NCI-H774 (cell line): Measurements from ENCODE around the gene IQSEC2.

Experiments used
- DNase-seq: peaks from one replicate; lab custom pipeline; 2025; lab: John Stamatoyannopoulos, UW

IQSEC2 gene

DNA sequence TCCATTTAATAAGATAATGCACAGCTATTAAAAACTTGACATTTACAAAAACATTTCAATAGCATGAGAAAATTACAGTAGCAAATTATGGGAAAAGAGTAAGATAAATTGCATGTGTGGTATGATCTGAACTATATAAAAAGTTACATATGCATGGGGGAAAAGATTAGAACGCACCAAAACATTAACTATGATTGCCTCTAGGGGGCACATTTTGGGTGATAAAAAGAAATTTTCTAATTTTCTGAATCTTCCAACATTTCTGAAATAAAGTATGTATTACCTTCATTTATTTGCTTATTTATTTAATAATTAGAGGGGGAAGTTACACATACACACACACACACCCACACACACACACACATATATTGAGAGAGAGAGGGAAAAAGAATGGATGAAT is 36.8 kb downstream of the IQSEC2 start:
- no peak for DNase-seq

DNA sequence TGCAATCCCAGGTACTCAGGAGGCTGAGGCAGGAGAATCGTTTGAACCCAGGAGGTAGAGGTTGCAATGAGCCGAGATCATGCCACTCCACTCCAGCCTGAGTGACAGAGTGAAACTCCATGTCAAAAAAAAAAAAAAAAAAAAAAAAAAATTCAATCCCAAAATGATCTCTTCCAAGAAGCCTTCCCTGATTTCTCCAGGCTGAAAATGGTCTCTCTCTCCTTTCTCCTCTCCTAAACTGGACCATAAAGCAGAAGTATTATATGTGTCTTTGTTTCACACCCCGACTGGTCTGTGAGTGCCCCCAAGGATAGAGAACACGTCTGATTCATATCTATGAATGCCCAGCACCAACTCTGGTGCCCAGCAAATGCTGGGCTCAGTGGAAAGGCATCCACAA is 39.1 kb downstream of the IQSEC2 start:
- DNase-seq: no peak

DNA sequence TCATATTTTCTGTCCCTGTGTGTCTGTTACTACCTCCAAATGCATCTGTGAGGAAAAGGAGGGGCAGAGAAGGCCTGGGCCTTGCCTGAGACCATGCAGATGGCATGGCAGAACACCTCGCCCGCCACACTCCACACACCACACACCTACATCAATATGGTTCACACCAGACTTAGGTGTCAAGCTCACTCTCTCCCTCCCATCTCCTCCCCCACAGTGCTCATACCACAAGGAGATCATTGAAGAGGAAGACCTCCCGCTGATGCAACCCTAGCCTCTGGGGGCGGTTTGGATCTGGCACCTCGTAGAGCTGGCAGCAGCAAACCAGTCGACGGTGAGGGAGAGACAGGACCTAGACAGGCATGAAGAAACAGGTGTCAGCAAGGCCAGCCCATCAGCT is 39.8 kb downstream of the IQSEC2 start:
- DNase-seq: no peak

DNA sequence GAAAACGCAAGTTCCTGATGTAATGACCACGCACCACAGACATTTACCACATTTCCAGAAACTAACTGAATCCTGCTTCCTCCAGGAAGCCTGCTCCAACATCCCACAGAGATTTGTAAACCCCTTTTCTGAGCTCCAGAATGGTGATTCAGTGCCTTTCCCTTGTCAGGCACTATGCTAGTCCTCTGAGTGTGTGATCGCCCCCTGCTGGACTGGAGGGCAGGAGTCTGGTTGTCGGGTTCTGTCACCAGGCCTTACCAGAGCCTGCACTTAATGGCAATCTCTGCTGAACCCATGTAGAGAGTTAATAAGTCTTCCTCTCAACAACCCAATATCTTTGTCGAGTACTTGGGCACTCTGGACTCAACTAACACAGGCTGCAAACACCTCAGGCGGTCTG is 41.9 kb downstream of the IQSEC2 start:
- DNase-seq: no peak

DNA sequence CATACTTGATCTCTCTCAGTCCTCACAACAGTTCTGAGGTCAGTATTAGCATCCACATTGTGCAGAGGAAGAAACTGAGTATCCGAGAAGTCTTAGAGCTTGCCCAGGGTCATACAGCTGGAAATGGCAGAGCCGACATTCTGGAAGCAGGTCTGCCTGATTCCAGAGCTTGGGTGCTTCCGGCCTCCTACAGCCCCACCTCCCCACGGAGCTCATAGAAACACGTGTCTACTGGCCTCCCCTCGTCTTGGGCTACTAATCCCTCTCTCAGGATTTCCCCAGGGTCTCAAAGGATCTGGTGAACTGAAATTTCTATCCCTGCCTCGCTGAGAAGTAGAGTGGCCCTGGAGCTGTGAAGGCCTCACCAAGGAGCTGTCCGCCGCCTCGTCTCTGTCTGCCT is 44.3 kb downstream of the IQSEC2 start:
- no peak for DNase-seq

DNA sequence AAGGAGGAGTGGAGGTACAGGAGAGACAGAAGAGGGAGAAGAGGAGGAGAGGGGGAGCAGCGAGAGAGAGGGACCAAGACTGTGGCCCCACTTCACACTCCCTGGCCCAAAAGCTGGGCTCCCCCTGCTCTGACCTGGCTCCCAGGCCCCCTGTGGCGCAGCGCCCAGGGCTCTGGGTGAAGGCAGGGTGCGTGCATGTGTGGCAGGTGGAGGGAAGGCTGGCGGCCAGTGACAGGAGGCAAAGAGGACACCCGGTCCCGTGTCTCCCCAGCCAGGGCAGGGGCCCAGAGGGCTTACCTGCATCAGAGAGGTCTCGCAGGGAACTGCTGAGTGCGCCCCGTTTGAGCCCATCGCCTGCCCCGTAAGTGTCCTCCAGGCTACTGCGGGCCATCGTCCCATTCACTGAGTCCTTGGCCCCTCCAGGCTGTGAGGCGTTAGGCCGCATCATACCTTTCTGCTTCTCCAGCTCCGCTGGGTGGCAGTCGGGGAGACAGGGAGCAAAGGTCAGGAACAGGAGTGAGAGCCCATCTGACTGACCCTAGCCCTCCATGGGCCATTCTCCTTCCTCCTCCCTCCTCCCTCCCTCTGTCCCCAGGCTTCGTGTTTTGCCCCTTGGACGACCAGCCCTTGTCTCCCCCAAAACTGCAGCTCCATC is 45.2 kb downstream of the IQSEC2 start:
- no peak for DNase-seq

DNA sequence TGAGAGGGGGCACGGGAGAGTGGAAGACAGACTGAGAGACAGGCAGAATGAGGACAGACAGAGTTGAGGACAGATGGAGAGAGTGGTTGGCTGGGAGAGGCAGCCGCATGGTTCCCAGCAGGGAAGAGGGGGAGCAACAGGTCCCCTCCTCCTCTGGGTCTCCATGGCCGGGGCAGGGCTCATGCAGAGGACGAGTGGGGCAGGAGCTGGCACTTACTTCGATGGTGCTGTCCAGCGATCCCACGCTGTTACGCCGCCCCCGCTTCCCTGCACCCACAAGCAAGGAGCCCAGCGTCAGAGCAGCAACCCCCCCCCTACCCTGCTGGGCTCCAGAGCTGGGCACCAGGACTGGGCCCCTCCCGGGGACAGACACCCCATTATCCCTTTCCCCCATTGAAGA is 45.8 kb downstream of the IQSEC2 start:
- DNase-seq: no peak

DNA sequence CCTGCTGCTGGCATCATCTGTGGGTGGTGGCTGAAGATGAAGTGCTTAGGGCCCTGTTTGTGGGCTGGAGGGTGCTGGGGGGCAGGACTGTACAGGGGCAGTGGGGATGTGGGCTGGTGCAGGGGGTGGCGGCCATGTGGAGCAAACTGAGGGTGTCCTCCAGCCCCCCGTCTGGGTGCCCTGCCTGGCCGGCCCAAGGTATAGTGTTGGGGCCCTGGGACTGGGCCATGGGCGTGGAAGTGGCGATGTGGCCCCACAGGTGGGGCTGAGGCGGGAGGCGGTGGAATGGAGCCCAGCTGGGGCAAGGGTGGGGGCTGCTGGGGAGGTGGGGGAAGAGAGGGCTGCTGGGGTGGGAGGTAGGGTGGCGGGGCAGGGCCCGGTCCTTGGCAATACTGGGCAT is 46.9 kb downstream of the IQSEC2 start:
- DNase-seq: no peak

DNA sequence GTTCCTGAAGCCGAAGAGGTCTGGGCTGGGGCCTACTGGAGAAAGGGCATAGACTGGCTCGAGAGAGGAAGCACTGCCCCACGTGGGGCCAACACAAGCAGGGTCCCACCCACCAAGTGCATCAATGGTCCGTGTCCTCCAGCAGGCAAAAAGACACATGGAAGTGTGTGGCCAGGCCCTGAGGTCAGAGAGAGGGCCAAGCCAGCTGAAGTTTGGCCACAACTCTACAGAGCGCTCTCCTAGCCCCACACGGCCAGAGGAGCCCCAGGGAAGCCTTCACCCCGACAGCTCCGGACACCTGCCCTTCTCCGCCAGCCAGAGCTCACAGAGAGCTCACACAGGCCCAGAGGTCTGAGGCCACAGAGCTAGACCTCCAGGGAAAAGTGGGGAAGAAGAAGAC is 47.8 kb downstream of the IQSEC2 start:
- no peak for DNase-seq

DNA sequence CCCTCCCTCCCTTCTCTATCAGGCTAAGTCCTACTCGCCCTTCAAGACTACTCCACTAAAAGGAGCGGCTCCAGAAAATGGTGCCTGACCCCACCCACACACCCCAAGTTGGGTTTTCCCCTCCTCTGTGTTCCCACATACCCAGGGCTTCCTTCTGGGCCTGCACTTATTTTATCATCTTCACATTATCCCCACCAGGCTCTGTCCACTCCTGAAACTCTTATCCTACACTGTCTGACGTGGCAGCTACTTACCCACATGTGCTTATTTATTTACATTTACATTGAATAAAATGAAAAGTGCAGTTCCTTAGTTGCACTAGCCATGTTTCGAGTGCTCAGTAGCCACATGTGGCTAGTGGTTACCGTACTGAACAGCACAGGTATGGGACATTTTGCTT is 51.3 kb downstream of the IQSEC2 start:
- DNase-seq: no peak

DNA sequence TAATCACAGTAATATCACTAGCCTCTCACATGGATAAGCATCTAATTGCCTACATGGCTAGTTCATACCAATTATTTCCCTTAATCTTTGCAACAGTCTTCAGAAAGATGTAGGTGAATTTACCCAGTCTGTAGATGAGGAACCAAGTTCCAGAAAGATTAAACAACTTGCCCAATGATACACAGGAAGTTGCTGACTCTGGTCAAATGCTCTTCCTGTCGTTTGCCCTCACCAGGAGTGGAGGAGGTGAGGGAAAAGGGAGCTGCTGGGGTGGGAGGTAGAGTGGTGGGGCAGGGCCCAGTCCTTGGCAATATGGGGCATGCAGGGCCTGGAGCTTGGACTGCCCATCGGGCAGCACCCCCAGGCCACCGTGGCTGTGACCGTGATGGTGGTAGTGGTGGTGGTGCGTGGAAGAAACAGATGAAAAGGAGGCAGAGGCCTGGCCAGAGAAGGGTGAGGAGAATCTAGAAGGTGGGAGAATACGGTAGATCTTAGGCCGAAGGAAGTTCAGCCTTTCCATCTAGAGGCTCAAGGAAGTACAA is 54.1 kb downstream of the IQSEC2 start:
- no peak for DNase-seq

DNA sequence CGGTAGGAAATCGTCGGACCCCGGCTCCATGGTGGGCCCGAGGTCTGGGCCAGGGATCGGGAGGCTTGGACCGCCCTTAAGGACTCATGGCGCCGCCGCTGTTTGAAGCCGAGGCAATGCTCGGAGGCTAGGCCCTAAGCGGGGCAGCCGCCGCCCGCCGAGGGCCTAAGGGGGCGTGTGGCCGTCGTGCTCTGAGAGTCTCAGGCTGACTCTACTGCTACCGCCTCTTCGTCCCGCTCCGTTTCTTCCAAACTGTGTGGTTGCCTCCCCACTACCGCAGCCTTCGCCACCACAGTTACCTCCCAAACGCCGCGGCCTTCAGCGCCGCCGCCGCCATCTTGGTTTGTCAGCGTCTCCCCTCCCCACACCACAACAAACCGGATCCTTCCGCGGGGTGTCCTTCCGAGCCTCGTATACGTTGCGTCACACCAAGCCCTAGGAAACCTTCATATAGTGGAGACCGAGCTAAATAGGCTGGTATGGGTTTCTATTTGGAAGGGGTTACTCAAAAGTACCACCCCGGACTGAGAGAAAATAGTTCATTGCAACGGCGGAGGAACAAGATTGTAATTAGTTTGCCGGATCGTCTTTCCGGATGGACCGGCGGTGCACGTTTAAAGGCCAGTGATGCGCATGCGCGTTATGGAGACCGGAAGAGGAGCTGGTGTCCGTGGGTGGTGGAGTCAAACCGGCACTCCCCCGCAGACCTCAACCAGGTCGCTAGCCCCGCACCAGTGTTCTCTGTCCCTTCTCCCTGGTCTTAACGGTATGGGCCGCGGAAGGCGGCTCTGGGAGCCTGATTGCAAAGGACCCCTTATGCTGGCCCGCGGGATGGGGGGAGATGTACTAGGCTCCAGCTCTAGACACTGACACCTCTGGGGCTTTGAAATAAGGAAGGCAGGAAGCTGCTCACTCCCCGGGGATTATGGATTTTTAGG is 56.3 kb downstream of the IQSEC2 start, which contains the start of gene KDM5C:
TSS of gene KDM5C (minus strand) at position 348 of the 938 bp plus-strand sequence. CDS start at position 30, 318 bp downstream.
- DNase-seq: peak; percentile 81

DNA sequence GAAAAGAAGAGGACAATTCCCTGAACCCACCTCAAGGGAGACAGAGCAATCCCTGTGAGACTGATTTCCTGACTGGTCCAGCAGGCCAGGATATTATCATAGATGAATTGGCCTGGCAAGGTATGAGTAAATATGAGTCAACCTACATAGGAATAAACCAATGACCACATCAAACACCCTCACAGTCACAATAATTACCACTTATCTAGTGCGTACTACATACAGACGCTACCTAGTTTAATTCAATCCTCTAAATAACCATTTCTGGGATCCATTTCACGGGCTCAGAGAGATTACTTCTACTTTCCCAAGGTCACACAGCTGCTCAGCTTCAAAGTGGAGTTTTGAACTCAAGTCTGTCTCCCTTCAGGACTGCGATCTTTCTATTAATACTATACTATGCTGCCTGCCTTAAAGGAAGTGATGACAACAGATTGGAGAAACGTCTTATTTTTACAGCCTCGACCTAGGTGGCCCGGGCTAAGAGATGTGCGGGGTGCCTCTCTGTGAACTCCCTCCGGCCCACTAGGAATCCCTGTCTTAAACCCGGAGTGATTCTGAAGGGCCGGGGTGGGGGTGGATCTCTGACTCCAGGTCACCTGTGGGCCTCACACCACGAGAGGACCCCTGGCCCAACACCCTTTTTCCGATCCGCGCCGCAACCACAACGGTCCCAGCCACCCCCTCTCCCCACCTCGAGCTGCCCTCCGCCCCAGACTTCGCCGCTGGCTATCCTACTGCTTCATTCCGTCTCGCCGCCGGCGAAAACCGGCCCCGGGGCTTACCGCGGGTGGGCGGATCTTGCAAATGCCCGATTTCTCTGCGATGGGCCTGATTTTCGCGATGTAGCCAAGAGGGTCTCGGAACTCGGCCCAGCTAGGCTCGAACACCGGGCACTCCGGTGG is 57.2 kb downstream of the IQSEC2 start:
- no peak for DNase-seq

DNA sequence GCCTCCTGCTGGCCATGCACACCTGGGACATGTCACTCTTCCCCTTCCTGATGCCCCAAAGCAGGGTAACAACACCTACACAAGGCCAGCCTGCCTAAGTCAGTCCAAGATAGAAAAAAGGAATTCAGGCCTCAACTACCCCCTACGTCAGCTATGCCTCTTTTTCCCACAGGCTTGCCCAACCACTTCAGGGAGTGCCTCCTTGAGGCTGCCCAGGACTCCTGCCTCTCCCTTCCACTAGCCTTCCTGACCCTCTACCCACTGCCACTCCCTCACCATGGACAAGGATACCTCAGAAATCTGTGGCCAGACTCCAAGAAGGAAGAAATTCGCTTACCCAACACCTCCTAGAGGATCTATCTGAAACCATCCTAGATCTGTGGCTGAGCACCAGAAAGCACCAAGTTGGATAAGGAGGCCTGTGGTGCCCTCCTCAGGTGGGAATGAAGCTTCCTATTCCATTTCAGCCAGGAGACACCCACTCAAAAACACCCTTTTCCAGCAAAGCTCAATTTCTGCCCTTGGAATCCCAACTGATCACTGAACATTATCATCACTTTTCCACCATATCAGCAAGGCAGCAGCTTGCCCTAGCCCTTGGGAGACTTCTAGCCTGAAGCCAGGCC is 58.2 kb downstream of the IQSEC2 start:
- DNase-seq: no peak
